GM12872 (cell line): ENCODE measurements around the gene SRPRB.

Source experiments
- TF ChIP-seq, protein P1 (sequence below): IDR thresholded peaks from 3 replicates; pipeline ENCODE4 v1.5.1; 2011; ENCODE audit warnings: low read depth, mild to moderate bottlenecking, low read length, moderate library complexity; ENCODE audit not compliant: insufficient read depth

Gene SRPRB

DNA sequence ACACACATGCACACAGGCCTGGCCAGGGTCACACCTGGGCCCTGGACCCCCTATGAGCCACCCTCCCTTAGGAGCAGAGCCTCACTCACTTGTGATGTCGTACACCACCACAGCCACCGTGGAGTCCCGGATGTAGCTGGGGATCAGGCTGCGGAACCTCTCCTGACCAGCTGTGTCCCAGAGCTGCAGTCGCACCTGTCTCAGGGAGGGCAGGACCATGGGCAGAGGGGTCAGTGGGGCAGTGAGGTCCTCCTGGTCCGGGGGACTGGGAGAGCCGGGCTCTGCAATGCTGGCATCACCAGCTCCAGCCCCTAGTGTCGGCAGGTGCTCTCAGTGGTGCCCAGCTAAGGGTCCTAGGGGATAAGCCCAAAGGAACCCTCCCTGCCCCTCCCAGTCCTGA, 35.6 kb downstream of the SRPRB start:
- TF ChIP-seq, protein P1, sequence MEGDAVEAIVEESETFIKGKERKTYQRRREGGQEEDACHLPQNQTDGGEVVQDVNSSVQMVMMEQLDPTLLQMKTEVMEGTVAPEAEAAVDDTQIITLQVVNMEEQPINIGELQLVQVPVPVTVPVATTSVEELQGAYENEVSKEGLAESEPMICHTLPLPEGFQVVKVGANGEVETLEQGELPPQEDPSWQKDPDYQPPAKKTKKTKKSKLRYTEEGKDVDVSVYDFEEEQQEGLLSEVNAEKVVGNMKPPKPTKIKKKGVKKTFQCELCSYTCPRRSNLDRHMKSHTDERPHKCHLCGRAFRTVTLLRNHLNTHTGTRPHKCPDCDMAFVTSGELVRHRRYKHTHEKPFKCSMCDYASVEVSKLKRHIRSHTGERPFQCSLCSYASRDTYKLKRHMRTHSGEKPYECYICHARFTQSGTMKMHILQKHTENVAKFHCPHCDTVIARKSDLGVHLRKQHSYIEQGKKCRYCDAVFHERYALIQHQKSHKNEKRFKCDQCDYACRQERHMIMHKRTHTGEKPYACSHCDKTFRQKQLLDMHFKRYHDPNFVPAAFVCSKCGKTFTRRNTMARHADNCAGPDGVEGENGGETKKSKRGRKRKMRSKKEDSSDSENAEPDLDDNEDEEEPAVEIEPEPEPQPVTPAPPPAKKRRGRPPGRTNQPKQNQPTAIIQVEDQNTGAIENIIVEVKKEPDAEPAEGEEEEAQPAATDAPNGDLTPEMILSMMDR, result no peak

DNA sequence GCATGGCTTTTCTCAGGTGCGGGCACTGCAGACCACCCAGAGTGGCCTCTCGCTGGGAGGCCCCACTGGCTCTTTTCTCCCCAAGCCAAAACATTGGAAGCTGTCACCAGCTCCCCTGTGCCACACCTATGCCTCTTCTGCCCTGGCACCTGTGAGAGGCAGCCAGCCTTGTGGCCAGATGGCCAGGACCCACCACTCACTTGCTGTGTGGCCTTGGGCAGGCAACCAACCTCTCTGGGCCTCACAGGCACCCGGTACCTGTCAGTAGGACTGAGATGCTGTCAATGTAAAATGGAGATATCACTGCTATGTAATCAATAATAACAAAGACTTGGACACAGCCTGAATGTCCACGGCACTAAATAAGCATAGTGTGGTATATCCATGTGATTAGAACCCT, 36.5 kb downstream of the SRPRB start:
- TF ChIP-seq, protein P1, result no peak

DNA sequence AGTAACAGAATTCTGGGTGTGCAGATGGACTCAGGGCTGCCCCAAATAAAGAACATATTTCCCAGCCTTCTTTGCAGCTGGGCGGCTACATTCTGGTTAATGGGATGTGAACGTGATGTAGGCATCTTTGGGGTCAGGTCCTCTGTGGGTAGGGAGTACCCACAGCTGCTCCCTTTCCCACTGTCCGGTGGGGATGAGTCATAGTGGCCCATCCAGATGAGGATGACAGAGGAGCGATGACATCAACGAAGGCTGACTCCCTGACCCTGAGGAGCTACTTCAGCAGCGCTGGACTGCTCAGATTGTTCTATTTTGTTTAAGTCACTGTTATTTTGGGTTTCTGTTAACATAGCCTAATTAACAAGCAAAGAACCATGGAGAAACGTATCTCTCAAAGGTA, 38.0 kb downstream of the SRPRB start:
- TF ChIP-seq, protein P1, result no peak

DNA sequence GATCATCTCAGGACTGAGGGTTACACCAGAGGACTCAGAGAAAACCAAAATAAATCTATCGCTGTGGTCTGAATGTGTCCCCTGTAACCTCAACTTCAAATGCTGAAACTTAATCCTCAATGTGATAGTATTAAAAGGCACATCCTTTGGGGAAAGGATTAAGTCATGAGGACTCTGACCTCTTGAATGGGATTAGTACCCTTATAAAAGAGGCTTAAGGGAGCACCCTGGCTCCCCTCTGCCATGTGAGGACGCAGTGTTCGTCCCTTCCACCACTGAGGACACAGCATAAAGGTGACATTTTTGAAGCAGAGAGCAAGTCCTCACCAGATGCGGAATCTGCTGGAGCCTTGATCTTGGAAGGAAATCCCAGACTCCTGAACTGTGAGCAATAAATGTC, 39.5 kb downstream of the SRPRB start:
- TF ChIP-seq, protein P1, result no peak

- TF ChIP-seq, protein P1, result no peak
Measured at GRCh38 chr3:133849346-133849745, 43.7 kb downstream of the SRPRB start.

- TF ChIP-seq, protein P1, result no peak
Measured at GRCh38 chr3:133850034-133850433, 44.4 kb downstream of the SRPRB start.

DNA sequence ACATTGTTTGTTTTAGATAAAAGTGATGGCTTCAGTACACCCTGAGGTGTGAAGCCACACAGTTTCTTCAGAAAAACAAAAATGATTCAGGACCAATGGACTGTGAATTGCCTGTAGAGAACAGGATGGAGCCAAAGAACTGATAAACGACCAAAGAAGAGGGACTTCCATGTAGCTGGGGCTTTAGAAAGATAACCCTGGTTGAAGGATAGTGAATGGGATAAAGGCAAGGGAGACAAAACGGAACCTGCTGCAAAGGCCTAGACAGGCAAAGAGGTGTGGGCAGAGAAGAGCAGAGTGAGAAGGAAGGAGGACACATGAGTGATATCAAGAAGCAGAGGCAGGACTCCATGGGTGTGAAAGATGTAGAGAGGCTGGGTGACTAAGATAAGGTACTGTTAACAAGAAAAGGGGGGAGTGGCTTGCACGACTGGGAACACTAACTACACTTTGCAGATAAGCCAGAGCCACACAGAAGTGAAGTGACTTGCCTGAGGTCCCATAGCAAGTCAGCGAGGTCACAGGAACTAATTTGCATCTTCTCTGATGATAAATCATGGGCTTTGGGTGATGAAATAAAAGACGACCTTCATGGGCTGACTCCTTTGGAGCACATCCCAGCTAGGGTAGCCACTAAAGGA, 45.8 kb downstream of the SRPRB start:
- TF ChIP-seq, protein P1, result no peak
